Breast epithelium (tissue), 4 donors: Measurements from ENCODE around the gene BCL2L11. TPM values are rescaled to one million over a fixed set of nuclear protein-coding genes. Genes with fewer than 3 reads are reported as not detected.

Experiments
- DNase-seq, 2 donors: peaks; one replicate each; pipeline ENCODE4 v3.0.0-alpha.2; 2019; ENCODE audit warnings: low spot score in 2 of 2
- H3K27ac ChIP-seq, 2 donors: fragments of 200-600 bp; sonication (generic) in 1 of 2; one replicate each; pipeline ENCODE4 v1.5.1; 2016 to 2019; ENCODE audit warnings: mild to moderate bottlenecking in 1 of 2
- H3K27me3 ChIP-seq, 2 donors: fragments of 200-600 bp; sonication (generic) in 1 of 2; one replicate each; pipeline versions ENCODE4 v1.5.1 to v1.6.0; 2017 to 2019; ENCODE audit warnings: control low read depth in 1 of 2, mild to moderate bottlenecking in 1 of 2
- H3K36me3 ChIP-seq: fragments of 200-600 bp; one replicate; pipeline ENCODE4 v1.5.1; 2019
- H3K4me1 ChIP-seq, 2 donors: fragments of 200-600 bp; sonication (generic); one replicate each; pipeline ENCODE4 v1.5.1; 2016 to 2019; ENCODE audit warnings: control low read depth in 1 of 2
- H3K4me3 ChIP-seq, 3 donors: fragments of 200-600 bp; sonication (generic); 1 replicate in 2 of 3; 2 replicates in 1 of 3; pipeline ENCODE4 v1.5.1; 2016 to 2019; ENCODE audit warnings: mild to moderate bottlenecking in 3 of 3, moderate library complexity in 2 of 3
- H3K9me3 ChIP-seq, 2 donors: fragments of 200-600 bp; sonication (generic) in 1 of 2; one replicate each; pipeline ENCODE4 v1.5.1; 2016 to 2019; ENCODE audit warnings: control low read depth in 1 of 2
- CTCF ChIP-seq, 3 donors: fragments of 450-650 bp; IDR thresholded peaks; one replicate each; pipeline ENCODE4 v1.5.1; 2016 to 2017; ENCODE audit warnings: antibody characterized with exemption in 3 of 3, mild to moderate bottlenecking in 3 of 3, moderate library complexity in 3 of 3
- POLR2A ChIP-seq: fragments of 450-650 bp; IDR thresholded peaks from one replicate; pipeline ENCODE4 v1.6.1; 2016; ENCODE audit warnings: antibody characterized with exemption, mild to moderate bottlenecking, moderate library complexity
- POLR2AphosphoS5 ChIP-seq, 3 donors: sonication (generic); formaldehyde crosslinking; IDR thresholded peaks; one replicate each; pipeline ENCODE4 v1.6.1; 2017; ENCODE audit warnings: antibody characterized with exemption in 3 of 3
- intact Hi-C: fragments of 100-400 bp; cut with DNase I; formaldehyde crosslinking; loops from one replicate; pipeline ENCODE4 v1.15.1; 2023; ENCODE audit warnings: low total_unique reads
- total RNA-seq, 3 donors: library from RNA; depleted of rRNA; stranded (reverse); fragments of >200 nt; gene quantifications; one replicate each; pipeline ENCODE4 v1.1.0, GENCODE V29; 2016

Gene BCL2L11
- total RNA-seq, 3 donors from 2014 or later, result 42.6 to 67.3 (median 46.1) TPM

GRCh38 chr2:111111101-111111755 is 9.5 kb upstream of the BCL2L11 start:
- no peak for TF ChIP-seq CTCF (IDR thresholded peaks at IDR 0.05)
- no peak for TF ChIP-seq POLR2AphosphoS5 (IDR thresholded peaks at IDR 0.05)
- no peak for TF ChIP-seq POLR2A
- Histone ChIP-seq H3K4me1 (no peaks in the 10 kb centered on the region), H3K36me3 (no peaks in the 10 kb centered on the region), H3K27me3 (no peaks in the 10 kb centered on the region), H3K27ac (no peak overlapping the region), H3K9me3 (no peaks in the 10 kb centered on the region), H3K4me3 (no peak overlapping the region)
- intact Hi-C loops, result no loop called here
- DNase-seq, result no peak

GRCh38 chr2:111113838-111114237 is 6.9 kb upstream of the BCL2L11 start:
- Histone ChIP-seq H3K36me3 (no peaks in the 10 kb centered on the region), H3K4me1 (no peaks in the 10 kb centered on the region), H3K4me3 (no peak overlapping the region), H3K27me3 (no peaks in the 10 kb centered on the region), H3K27ac (no peak overlapping the region), H3K9me3 (no peaks in the 10 kb centered on the region)
- DNase-seq, result no peak
- intact Hi-C loops, result no loop called here
- TF ChIP-seq POLR2AphosphoS5 (IDR thresholded peaks at IDR 0.05), result no peak
- TF ChIP-seq CTCF (IDR thresholded peaks at IDR 0.05), result no peak
- TF ChIP-seq POLR2A, result no peak

GRCh38 chr2:111116011-111116746 is 4.5 kb upstream of the BCL2L11 start:
- intact Hi-C loops, result no loop called here
- H3K4me3 ChIP-seq, result no peak overlapping the region
- H3K27me3 ChIP-seq, result no peaks in the 10 kb centered on the region
- TF ChIP-seq POLR2AphosphoS5 (IDR thresholded peaks at IDR 0.05) (no peak), POLR2A (no peak)
- no peaks in the 10 kb centered on the region for H3K9me3 ChIP-seq
- no peaks in the 10 kb centered on the region for H3K4me1 ChIP-seq
- no peaks in the 10 kb centered on the region for H3K36me3 ChIP-seq
- no peak for DNase-seq
- H3K27ac ChIP-seq, result no peak overlapping the region

- no peaks in the 10 kb centered on the region for H3K36me3 ChIP-seq
- no peaks in the 10 kb centered on the region for H3K4me1 ChIP-seq
- peak; percentile 78 to 83 for DNase-seq
- H3K4me3 ChIP-seq, result peak overlapping the region; percentile 40 to 90 (median 82)
- H3K27me3 ChIP-seq, result no peaks in the 10 kb centered on the region
- intact Hi-C loops, result no loop called here
- peak overlapping the region; percentile 50 to 54 for H3K27ac ChIP-seq
- no peaks in the 10 kb centered on the region for H3K9me3 ChIP-seq
- TF ChIP-seq CTCF (IDR thresholded peaks at IDR 0.05) (peak; percentile 83 to 93 (median 86)), POLR2AphosphoS5 (IDR thresholded peaks at IDR 0.05) (peak in 2 of 3 donors; percentile 15 to 20), POLR2A (no peak)
These were observed 3.7 kb upstream of the BCL2L11 start for GRCh38 chr2:111116843-111117597.

GRCh38 chr2:111117598-111118480 is 2.9 kb upstream of the BCL2L11 start:
- Histone ChIP-seq H3K27ac (peak overlapping the region; percentile 50 to 54), H3K27me3 (no peaks in the 10 kb centered on the region), H3K36me3 (no peaks in the 10 kb centered on the region), H3K9me3 (no peaks in the 10 kb centered on the region), H3K4me3 (peak overlapping the region; percentile 40 to 90 (median 82)), H3K4me1 (no peaks in the 10 kb centered on the region)
- peak in 1 of 2 donors; percentile 32 for DNase-seq
- TF ChIP-seq POLR2AphosphoS5 (IDR thresholded peaks at IDR 0.05) (no peak), CTCF (IDR thresholded peaks at IDR 0.05) (no peak), POLR2A (no peak)
- intact Hi-C loops, result no loop called here
